IPS-11a (cell line): ENCODE data around the gene ARV1.
"Not testable (repeated sequence)": the region's sequence is repeated elsewhere in the genome, so short reads cannot be mapped to it uniquely, and the experiment has no call there.

Experiments
- H3K4me3 ChIP-seq: one replicate; pipeline ENCODE4 v1.5.1; 2013; ENCODE audit warnings: low read depth, low read length, control low read depth

Gene ARV1

GRCh38 chr1:230976825-230977747 lies 1.8 kb upstream of the ARV1 start:
- no peak overlapping the region for H3K4me3 ChIP-seq

- H3K4me3 ChIP-seq, result peak overlapping the region; percentile 75
Measured at GRCh38 chr1:230977761-230978490, 968 bp upstream of the ARV1 start.

GRCh38 chr1:230979389-230979716 lies 459 bp downstream of the ARV1 start:
- H3K4me3 ChIP-seq, result peak overlapping the region; percentile 91

GRCh38 chr1:230979952-230980351 lies 1.1 kb downstream of the ARV1 start:
- no peak overlapping the region for H3K4me3 ChIP-seq

GRCh38 chr1:230982696-230983095 lies 3.8 kb downstream of the ARV1 start:
- no peak overlapping the region for H3K4me3 ChIP-seq

- H3K4me3 ChIP-seq, result no peak overlapping the region
Measured at GRCh38 chr1:230983811-230984210, 4.9 kb downstream of the ARV1 start.

- not testable (repeated sequence) for H3K4me3 ChIP-seq
Measured at GRCh38 chr1:230984622-230985515, 6.0 kb downstream of the ARV1 start.

GRCh38 chr1:230985711-230986110 lies 6.8 kb downstream of the ARV1 start:
- no peak overlapping the region for H3K4me3 ChIP-seq

GRCh38 chr1:230986976-230987375 lies 8.1 kb downstream of the ARV1 start:
- no peak overlapping the region for H3K4me3 ChIP-seq

- H3K4me3 ChIP-seq, result no peak overlapping the region
Measured at GRCh38 chr1:230987448-230987847, 8.6 kb downstream of the ARV1 start.

- H3K4me3 ChIP-seq, result no peak overlapping the region
Measured at GRCh38 chr1:230992100-230992774, 13.3 kb downstream of the ARV1 start.

GRCh38 chr1:230994860-230995259 lies 16.0 kb downstream of the ARV1 start:
- no peak overlapping the region for H3K4me3 ChIP-seq

- H3K4me3 ChIP-seq, result no peak overlapping the region
Measured at GRCh38 chr1:231000201-231000600, 21.3 kb downstream of the ARV1 start.

GRCh38 chr1:231000639-231001038 lies 21.7 kb downstream of the ARV1 start:
- H3K4me3 ChIP-seq, result no peak overlapping the region

GRCh38 chr1:231001892-231002291 lies 23.0 kb downstream of the ARV1 start:
- no peak overlapping the region for H3K4me3 ChIP-seq

GRCh38 chr1:231007535-231007934 lies 28.6 kb downstream of the ARV1 start:
- not testable (repeated sequence) for H3K4me3 ChIP-seq

- H3K4me3 ChIP-seq, result no peak overlapping the region
Measured at GRCh38 chr1:231011360-231011759, 32.5 kb downstream of the ARV1 start.

GRCh38 chr1:231011963-231012362 lies 33.1 kb downstream of the ARV1 start:
- no peak overlapping the region for H3K4me3 ChIP-seq

- no peak overlapping the region for H3K4me3 ChIP-seq
Measured at GRCh38 chr1:231013391-231014015, 34.6 kb downstream of the ARV1 start.

- no peak overlapping the region for H3K4me3 ChIP-seq
Measured at GRCh38 chr1:231016234-231016633, 37.3 kb downstream of the ARV1 start.
